GM12892 (cell line): ENCODE data around the gene EDAR.

Experiments
- POLR2A ChIP-seq: IDR thresholded peaks from 2 replicates; pipeline ENCODE4 v1.6.1; 2011; ENCODE audit warnings: low read depth, low read length, control low read depth
- POLR2AphosphoS5 ChIP-seq: IDR thresholded peaks from 2 replicates; pipeline ENCODE4 v1.6.1; 2011; ENCODE audit warnings: low read depth, low read length, control low read depth
- TAF1 ChIP-seq: IDR thresholded peaks from 2 replicates; pipeline ENCODE4 v1.6.1; 2011; ENCODE audit warnings: low read depth, mild to moderate bottlenecking, control low read depth, low read length, borderline replicate concordance

GRCh38 chr2:108910011-108910431 lies 79.0 kb downstream of the EDAR start:
- no peak for TF ChIP-seq POLR2A
- TF ChIP-seq POLR2AphosphoS5, result no peak
- TF ChIP-seq TAF1, result no peak
